MM.1S (cell line): ENCODE measurements around the gene LHX4.

ENCODE experiments used
- CTCF ChIP-seq: fragments of 300-600 bp; sonication (generic); IDR thresholded peaks from 2 replicates; pipeline ENCODE4 v1.5.1; 2016; ENCODE audit warnings: antibody characterized with exemption, low read length, mixed read lengths
- EZH2 ChIP-seq: fragments of 300-600 bp; sonication (generic); optimal IDR thresholded peaks from 2 replicates; pipeline ENCODE3; 2017; ENCODE audit warnings: low read depth, mild to moderate bottlenecking, antibody characterized with exemption, low read length, mixed read lengths
- EZH2phosphoT487 ChIP-seq: fragments of 300-600 bp; sonication (generic); IDR thresholded peaks from 2 replicates; pipeline ENCODE4 v1.6.1; 2018; ENCODE audit warnings: antibody characterized with exemption, low read length

GRCh38 chr1:180210008-180210620 is 19.9 kb upstream of the LHX4 start:
- TF ChIP-seq CTCF (no peak), EZH2 (no peak), EZH2phosphoT487 (no peak)
